ENCODE data around the gene SLC7A4.

Gene SLC7A4

DNA sequence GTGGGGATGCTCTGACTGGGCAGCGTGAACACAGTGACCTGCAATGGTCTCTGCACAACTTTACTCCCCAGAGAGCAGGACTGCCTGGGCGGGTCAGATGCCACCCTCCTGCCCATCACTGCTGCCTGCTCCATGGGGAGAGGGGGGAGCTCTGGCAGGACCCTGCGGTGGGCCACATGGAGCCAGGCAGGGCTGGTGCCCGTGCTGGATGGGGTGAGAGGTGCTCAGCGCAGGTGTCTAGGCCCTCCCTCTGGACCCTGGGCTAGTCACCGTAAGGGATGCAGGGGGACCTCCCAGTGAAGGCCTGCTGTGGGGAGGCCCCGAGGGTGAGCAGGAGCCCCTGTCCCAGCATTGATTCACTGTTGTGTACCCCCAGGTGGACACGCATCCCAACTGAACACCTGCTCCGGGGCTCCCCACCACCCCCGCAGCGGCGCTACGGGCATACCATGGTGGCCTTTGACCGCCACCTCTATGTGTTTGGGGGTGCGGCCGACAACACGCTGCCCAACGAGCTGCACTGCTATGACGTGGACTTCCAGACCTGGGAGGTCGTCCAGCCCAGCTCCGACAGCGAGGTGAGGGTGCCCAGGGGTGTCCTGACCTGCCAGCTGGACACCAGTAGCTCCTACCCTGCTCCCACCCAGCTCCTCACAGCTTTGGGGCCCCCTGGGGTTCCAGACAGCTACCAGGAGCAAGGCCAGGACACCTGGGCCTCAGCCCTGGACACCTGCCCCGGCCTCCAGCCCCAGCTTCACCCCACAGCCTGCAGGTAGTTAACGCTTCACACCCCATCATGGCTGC is 40.9 kb downstream of the SLC7A4 start:
- TF ChIP-seq EZH2phosphoT487 (IDR thresholded peaks at IDR 0.05; ENCODE audit: low read length) (no peak), EZH2 (optimal IDR thresholded peaks at IDR 0.05; ENCODE audit: low read depth, low read length) (no peak)
- TF ChIP-seq, protein P1, sequence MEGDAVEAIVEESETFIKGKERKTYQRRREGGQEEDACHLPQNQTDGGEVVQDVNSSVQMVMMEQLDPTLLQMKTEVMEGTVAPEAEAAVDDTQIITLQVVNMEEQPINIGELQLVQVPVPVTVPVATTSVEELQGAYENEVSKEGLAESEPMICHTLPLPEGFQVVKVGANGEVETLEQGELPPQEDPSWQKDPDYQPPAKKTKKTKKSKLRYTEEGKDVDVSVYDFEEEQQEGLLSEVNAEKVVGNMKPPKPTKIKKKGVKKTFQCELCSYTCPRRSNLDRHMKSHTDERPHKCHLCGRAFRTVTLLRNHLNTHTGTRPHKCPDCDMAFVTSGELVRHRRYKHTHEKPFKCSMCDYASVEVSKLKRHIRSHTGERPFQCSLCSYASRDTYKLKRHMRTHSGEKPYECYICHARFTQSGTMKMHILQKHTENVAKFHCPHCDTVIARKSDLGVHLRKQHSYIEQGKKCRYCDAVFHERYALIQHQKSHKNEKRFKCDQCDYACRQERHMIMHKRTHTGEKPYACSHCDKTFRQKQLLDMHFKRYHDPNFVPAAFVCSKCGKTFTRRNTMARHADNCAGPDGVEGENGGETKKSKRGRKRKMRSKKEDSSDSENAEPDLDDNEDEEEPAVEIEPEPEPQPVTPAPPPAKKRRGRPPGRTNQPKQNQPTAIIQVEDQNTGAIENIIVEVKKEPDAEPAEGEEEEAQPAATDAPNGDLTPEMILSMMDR (IDR thresholded peaks at IDR 0.05; ENCODE audit: low read length): no peak
- H3K27me3 ChIP-seq (replicated peaks; ENCODE audit: insufficient read depth, low read length): no peaks in the 10 kb centered on the region
- no peak overlapping the region for H3K27ac ChIP-seq (ENCODE audit: low read length)
- no peaks in the 10 kb centered on the region for H3K9me2 ChIP-seq (replicated peaks; ENCODE audit: insufficient read depth, low read length)
- H3K4me1 ChIP-seq (ENCODE audit: low read length): no peaks in the 10 kb centered on the region
- no peaks in the 10 kb centered on the region for H4K20me1 ChIP-seq (ENCODE audit: insufficient read depth, low read length)
- H3K79me2 ChIP-seq (ENCODE audit: low read length): no peaks in the 10 kb centered on the region
- H3K36me3 ChIP-seq (replicated peaks; ENCODE audit: insufficient read depth, low read length): no peaks in the 10 kb centered on the region
- no peaks in the 10 kb centered on the region for H3K9me3 ChIP-seq (replicated peaks; ENCODE audit: insufficient read depth, low read length)
- H3F3A ChIP-seq (ENCODE audit: insufficient read depth, low read length): no peaks in the 10 kb centered on the region
- no peak overlapping the region for H3K4me3 ChIP-seq (ENCODE audit: low read length)
- no peak overlapping the region for H3K4me2 ChIP-seq (ENCODE audit: low read depth, low read length)
- DNase-seq: no peak
- H2AFZ ChIP-seq (ENCODE audit: low read length): no peak overlapping the region
- no peak overlapping the region for H3K9ac ChIP-seq (ENCODE audit: low read length)

DNA sequence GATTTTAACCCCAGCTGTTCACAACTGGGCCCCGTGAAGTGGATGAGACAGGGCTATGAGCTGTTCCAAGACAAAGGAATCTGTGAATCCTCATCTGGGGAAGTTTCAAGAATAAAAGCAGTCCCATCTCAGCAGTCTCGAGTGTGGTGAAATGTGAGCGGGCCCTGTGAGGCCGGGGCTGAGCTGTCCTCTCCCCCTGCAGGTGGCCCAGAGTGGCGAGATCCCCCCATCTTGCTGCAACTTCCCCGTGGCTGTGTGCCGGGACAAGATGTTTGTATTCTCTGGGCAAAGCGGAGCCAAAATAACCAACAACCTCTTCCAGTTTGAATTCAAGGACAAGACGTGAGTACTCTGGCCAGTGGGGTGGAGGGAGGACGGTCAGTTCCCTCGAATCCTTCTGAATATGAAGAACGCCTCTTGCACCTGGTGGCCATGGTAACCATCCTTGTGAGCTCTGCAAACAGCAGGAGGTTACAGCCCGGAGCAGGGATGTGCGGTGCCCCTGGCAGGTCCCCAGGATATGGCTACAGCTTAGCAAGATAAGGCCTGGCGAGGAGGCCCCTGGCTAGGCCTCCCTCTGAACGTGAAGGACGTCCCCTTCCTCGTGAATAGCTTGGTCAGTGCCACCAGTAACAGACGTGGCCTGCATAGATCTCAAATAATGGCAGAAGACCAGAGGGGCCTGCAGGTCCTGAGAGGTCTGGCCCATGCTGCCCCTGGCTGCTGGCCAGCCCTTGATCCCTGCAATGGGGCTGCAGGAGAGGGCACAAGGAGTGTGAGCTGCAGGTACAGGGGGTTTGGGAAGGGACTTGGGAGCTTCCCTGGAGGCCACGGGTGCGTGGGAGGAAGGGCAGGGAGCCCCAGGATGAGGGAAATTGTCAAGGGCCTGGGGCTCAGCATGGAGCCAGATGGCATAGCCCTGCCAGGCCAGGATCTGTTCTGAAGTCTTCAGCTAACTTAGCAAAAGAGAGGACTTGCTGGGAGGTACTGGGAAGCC is 41.9 kb downstream of the SLC7A4 start:
- H3K9me2 ChIP-seq (replicated peaks; ENCODE audit: insufficient read depth, low read length): no peaks in the 10 kb centered on the region
- DNase-seq: no peak
- H3K9ac ChIP-seq (ENCODE audit: low read length): no peak overlapping the region
- no peak overlapping the region for H3K27ac ChIP-seq (ENCODE audit: low read length)
- H3K4me2 ChIP-seq (ENCODE audit: low read depth, low read length): no peak overlapping the region
- no peaks in the 10 kb centered on the region for H3K9me3 ChIP-seq (replicated peaks; ENCODE audit: insufficient read depth, low read length)
- no peaks in the 10 kb centered on the region for H3K79me2 ChIP-seq (ENCODE audit: low read length)
- H2AFZ ChIP-seq (ENCODE audit: low read length): no peak overlapping the region
- H3K4me1 ChIP-seq (ENCODE audit: low read length): no peaks in the 10 kb centered on the region
- H3K36me3 ChIP-seq (replicated peaks; ENCODE audit: insufficient read depth, low read length): no peaks in the 10 kb centered on the region
- H3F3A ChIP-seq (ENCODE audit: insufficient read depth, low read length): no peaks in the 10 kb centered on the region
- no peak for TF ChIP-seq EZH2 (optimal IDR thresholded peaks at IDR 0.05; ENCODE audit: low read depth, low read length)
- TF ChIP-seq, protein P1 (IDR thresholded peaks at IDR 0.05; ENCODE audit: low read length): no peak
- no peak for TF ChIP-seq EZH2phosphoT487 (IDR thresholded peaks at IDR 0.05; ENCODE audit: low read length)
- no peak overlapping the region for H3K4me3 ChIP-seq (ENCODE audit: low read length)
- H4K20me1 ChIP-seq (ENCODE audit: insufficient read depth, low read length): no peaks in the 10 kb centered on the region
- no peaks in the 10 kb centered on the region for H3K27me3 ChIP-seq (replicated peaks; ENCODE audit: insufficient read depth, low read length)

DNA sequence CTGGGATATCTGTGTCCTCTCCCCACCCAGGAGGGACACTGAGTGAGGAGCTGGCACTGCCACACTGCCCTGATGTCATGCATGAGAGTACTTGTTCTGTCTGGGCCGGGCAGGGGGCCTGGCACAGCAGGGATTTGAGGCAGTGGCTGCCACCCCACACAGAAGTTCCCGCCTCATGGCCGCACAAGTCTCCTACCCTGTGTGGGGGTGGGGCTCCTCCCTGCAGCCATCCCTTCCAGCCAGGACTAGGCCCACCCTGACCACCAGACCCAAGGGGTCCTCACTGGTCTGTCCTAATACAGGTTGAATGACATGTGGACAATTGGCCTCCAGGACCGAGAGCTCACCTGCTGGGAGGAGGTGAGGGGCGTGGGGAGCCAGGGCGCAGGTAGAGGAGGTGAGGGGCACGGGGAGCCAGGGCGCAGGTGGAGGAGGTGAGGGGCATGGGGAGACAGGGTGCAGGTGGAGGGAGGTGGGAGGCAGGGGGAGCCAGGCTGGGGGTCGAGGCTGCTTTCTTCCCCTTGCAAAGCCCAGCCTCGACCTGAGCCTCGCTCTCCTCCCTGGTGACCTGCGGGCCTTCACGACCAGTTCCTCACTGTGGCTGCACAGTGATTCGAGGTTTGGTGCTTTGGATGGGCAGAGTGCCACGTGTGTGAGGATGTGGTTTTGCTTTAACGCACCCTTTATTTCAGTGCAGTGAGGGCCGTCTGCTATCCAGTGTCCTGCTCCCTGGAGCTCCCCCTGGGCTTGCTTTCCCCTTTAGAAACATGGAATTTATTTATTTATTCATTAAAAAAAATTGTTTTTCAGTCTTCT is 42.8 kb downstream of the SLC7A4 start:
- H3K4me1 ChIP-seq (ENCODE audit: low read length): no peaks in the 10 kb centered on the region
- H3K4me2 ChIP-seq (ENCODE audit: low read depth, low read length): no peak overlapping the region
- no peak overlapping the region for H3K27ac ChIP-seq (ENCODE audit: low read length)
- no peaks in the 10 kb centered on the region for H3K9me2 ChIP-seq (replicated peaks; ENCODE audit: insufficient read depth, low read length)
- TF ChIP-seq EZH2 (optimal IDR thresholded peaks at IDR 0.05; ENCODE audit: low read depth, low read length) (no peak), EZH2phosphoT487 (IDR thresholded peaks at IDR 0.05; ENCODE audit: low read length) (no peak)
- TF ChIP-seq, protein P1 (IDR thresholded peaks at IDR 0.05; ENCODE audit: low read length): no peak
- no peaks in the 10 kb centered on the region for H3K9me3 ChIP-seq (replicated peaks; ENCODE audit: insufficient read depth, low read length)
- no peaks in the 10 kb centered on the region for H3K79me2 ChIP-seq (ENCODE audit: low read length)
- no peak overlapping the region for H3K9ac ChIP-seq (ENCODE audit: low read length)
- H3K36me3 ChIP-seq (replicated peaks; ENCODE audit: insufficient read depth, low read length): no peaks in the 10 kb centered on the region
- H3K4me3 ChIP-seq (ENCODE audit: low read length): no peak overlapping the region
- no peaks in the 10 kb centered on the region for H4K20me1 ChIP-seq (ENCODE audit: insufficient read depth, low read length)
- no peak for DNase-seq
- no peaks in the 10 kb centered on the region for H3K27me3 ChIP-seq (replicated peaks; ENCODE audit: insufficient read depth, low read length)
- no peaks in the 10 kb centered on the region for H3F3A ChIP-seq (ENCODE audit: insufficient read depth, low read length)
- H2AFZ ChIP-seq (ENCODE audit: low read length): no peak overlapping the region

Measured in MM.1S (cell line).